ENCODE results near the gene FIS1. TPM values are rescaled to one million over a fixed set of nuclear protein-coding genes. Genes with fewer than 3 reads are reported as not detected.

Gene FIS1
- total RNA-seq, 1 experiment from 2014 or later, result 124 TPM

DNA sequence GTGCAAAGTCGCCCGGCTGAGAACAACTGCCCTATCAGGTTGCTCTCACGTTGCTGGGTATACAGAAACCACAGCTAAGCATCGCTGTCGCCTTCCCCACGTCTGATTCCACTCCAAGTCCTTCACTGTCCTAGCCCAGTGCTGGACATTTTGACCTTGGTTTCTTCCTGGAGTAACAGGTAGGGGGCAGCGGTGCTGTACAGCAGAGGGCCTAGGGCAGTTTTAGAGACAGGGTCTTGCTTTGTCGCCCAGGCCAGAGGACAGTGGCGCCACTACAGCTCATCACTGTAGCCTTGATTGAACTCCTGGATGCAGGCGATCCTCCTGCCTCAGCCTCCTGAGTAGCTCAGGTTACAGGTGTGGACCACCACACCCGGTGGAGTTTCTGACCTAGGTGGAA lies 9.8 kb downstream of the FIS1 start:
- Histone ChIP-seq H3T11ph (ENCODE audit: low read length) (no peak overlapping the region), H3K27ac (ENCODE audit: insufficient read length, low read depth, low read length) (no peak overlapping the region), H4K8ac (replicated peaks; ENCODE audit: insufficient read length, low read depth, low read length) (no peak overlapping the region), H3K23me2 (ENCODE audit: insufficient read length, low read depth, low read length, poor library complexity, severe bottlenecking) (no peaks in the 10 kb centered on the region), H2BK20ac (ENCODE audit: low read depth, low read length, poor library complexity, severe bottlenecking) (no peak overlapping the region), H2BK5ac (ENCODE audit: insufficient read length, low read length) (no peak overlapping the region), H3K9me3 (ENCODE audit: control insufficient read depth, low read depth, low read length) (no peaks in the 10 kb centered on the region), H4K5ac (ENCODE audit: insufficient read length, low read depth, low read length) (no peak overlapping the region), H2AK5ac (ENCODE audit: insufficient read length, low read length) (no peak overlapping the region), H4K91ac (ENCODE audit: insufficient read length, low read depth, low read length) (no peak overlapping the region), H2BK12ac (ENCODE audit: insufficient read length, low read depth, low read length) (no peak overlapping the region), H3K4me1 (ENCODE audit: insufficient read depth, low read length) (0 out of 2 replicates have a peak, but pooled peaks cover 3% of the 10 kb centered on the region), H3K79me2 (ENCODE audit: insufficient read depth, low read length) (no peaks in the 10 kb centered on the region), H3K23ac (ENCODE audit: insufficient read length, low read depth, low read length) (no peak overlapping the region), H3K79me1 (ENCODE audit: insufficient read depth, low read depth, low read length, poor library complexity, severe bottlenecking) (no peaks in the 10 kb centered on the region), H3K9ac (ENCODE audit: extremely low read depth, insufficient read length, low read length) (no peak overlapping the region), H2AFZ (ENCODE audit: low read length) (no peak overlapping the region), H3K14ac (ENCODE audit: insufficient read depth, low read length) (no peak overlapping the region), H2BK15ac (ENCODE audit: low read depth, low read length) (no peak overlapping the region), H3K18ac (ENCODE audit: insufficient read length, low read depth, low read length) (no peak overlapping the region), H3K4ac (ENCODE audit: low read depth, low read length) (no peak overlapping the region), H2BK120ac (ENCODE audit: low read depth, low read length, poor library complexity, severe bottlenecking) (no peak overlapping the region), H3K27me3 (ENCODE audit: insufficient read depth, low read length) (no peaks in the 10 kb centered on the region), H3K56ac (ENCODE audit: insufficient read length, low read depth, low read length) (no peak overlapping the region), H4K20me1 (ENCODE audit: control insufficient read depth, insufficient read depth, insufficient read length) (no peaks in the 10 kb centered on the region), H3K4me2 (ENCODE audit: insufficient read depth, insufficient read length, low read length) (no peak overlapping the region)
- DNase-seq, result peak; percentile 69
- peak overlapping the region in 1 of 2 experiments; percentile 4; a peak in 2 of 5 replicates for H3K4me3 Mint-ChIP-seq
- H3K27ac Mint-ChIP-seq, result 0 out of 7 replicates have a peak overlapping the region, but pooled peaks of 1 of the 3 experiments have one; percentile 20
- no peaks in the 10 kb centered on the region for H3K27me3 Mint-ChIP-seq (ENCODE audit: low read depth)
- H3K4me1 Mint-ChIP-seq, result peaks cover 21 to 40% of the 10 kb centered on the region in 2 experiments
- H3K9me3 Mint-ChIP-seq, result no peaks in the 10 kb centered on the region
- peaks cover 0 to 21% (median under 1%) of the 10 kb centered on the region in 3 experiments; a peak in 5 of 7 replicates for H3K36me3 Mint-ChIP-seq (ENCODE audit: insufficient read depth in 1 of 3, low read depth in 3 of 3)
- WGBS (ENCODE audit: extremely low coverage, insufficient read length, low lambda C conversion rate), result no CpG with 5 or more reads among the region's 11 CpGs
- TF ChIP-seq, protein P1, sequence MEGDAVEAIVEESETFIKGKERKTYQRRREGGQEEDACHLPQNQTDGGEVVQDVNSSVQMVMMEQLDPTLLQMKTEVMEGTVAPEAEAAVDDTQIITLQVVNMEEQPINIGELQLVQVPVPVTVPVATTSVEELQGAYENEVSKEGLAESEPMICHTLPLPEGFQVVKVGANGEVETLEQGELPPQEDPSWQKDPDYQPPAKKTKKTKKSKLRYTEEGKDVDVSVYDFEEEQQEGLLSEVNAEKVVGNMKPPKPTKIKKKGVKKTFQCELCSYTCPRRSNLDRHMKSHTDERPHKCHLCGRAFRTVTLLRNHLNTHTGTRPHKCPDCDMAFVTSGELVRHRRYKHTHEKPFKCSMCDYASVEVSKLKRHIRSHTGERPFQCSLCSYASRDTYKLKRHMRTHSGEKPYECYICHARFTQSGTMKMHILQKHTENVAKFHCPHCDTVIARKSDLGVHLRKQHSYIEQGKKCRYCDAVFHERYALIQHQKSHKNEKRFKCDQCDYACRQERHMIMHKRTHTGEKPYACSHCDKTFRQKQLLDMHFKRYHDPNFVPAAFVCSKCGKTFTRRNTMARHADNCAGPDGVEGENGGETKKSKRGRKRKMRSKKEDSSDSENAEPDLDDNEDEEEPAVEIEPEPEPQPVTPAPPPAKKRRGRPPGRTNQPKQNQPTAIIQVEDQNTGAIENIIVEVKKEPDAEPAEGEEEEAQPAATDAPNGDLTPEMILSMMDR (conservative IDR thresholded peaks at IDR 0.05), result peak; percentile 67

Measured in H9 (cell line).